Measurements from ENCODE around the gene MYBBP1A. TPM values are rescaled to one million over a fixed set of nuclear protein-coding genes. Genes with fewer than 3 reads are reported as not detected.

The MYBBP1A gene
- total and polyA plus RNA-seq, 2 donors (not counting 1 experiment from before 2014, with no cell fraction given) = 72.4 to 74.4 TPM

GRCh38 chr17:4604111-4604644 is 49.0 kb upstream of the MYBBP1A start:
- TF ChIP-seq EZH2 (IDR thresholded peaks at IDR 0.05; ENCODE audit: borderline replicate concordance, insufficient read depth, low read depth, low read length, poor library complexity, severe bottlenecking) (no peak), CTCF (IDR thresholded peaks at IDR 0.05) (no peak)
- Mint-ChIP-seq H3K27ac (no peak overlapping the region), H3K4me3 (no peak overlapping the region), H3K9me3 (ENCODE audit: insufficient read depth) (no peaks in the 10 kb centered on the region), H3K4me1 (no peaks in the 10 kb centered on the region), H3K27me3 (peaks cover 32% of the 10 kb centered on the region)
- Histone ChIP-seq H2AFZ (ENCODE audit: insufficient read depth, low read depth, low read length, poor library complexity, severe bottlenecking) (no peak overlapping the region), H3K27ac (ENCODE audit: low read length in 2 of 2) (no peak overlapping the region), H3K79me2 (ENCODE audit: control insufficient read depth, insufficient read depth, low read length) (no peaks in the 10 kb centered on the region), H3K36me3 (replicated peaks in 1 of 2; ENCODE audit: control extremely low read depth in 1 of 2, control insufficient read depth in 1 of 2, extremely low read depth in 1 of 2, insufficient read depth in 2 of 2, low read length in 1 of 2) (no peaks in the 10 kb centered on the region), H3K4me2 (replicated peaks; ENCODE audit: low read depth, low read length, poor library complexity, severe bottlenecking) (no peak overlapping the region), H3K27me3 (replicated peaks in 1 of 4; ENCODE audit: control extremely low read depth in 1 of 4, control insufficient read depth in 3 of 4, insufficient read depth in 4 of 4, low read length in 3 of 4) (peaks cover 0 to 8% (median 1%) of the 10 kb centered on the region in 4 experiments), H3K9ac (ENCODE audit: low read length) (no peak overlapping the region), H3K4me3 (ENCODE audit: control extremely low read depth in 1 of 5, extremely low read depth in 1 of 5, insufficient read depth in 1 of 5, low read depth in 2 of 5, low read length in 4 of 5) (no peak overlapping the region), H3K9me3 (ENCODE audit: control extremely low read depth in 1 of 3, control insufficient read depth in 2 of 3, insufficient read depth in 1 of 3, low read length in 2 of 3) (no peaks in the 10 kb centered on the region), H4K20me1 (ENCODE audit: control insufficient read depth, insufficient read depth, low read length, poor library complexity, severe bottlenecking) (no peaks in the 10 kb centered on the region), H3K4me1 (ENCODE audit: control insufficient read depth in 2 of 2, insufficient read depth in 2 of 2, low read length in 2 of 2) (no peaks in the 10 kb centered on the region)
- ChIA-PET CTCF (no interaction called here), POLR2A (no interaction called here)
- ATAC-seq (ENCODE audit: low read depth) = no peak
- intact Hi-C loops (cut with micrococcal nuclease) = no loop called here
- no peak for DNase-seq
- WGBS (ENCODE audit: insufficient coverage) = 95% methylated on average over 17 of the region's 18 CpGs

- no peak overlapping the region for H3K4me3 ChIP-seq (ENCODE audit: control extremely low read depth in 1 of 5, extremely low read depth in 1 of 5, insufficient read depth in 1 of 5, low read depth in 2 of 5, low read length in 4 of 5)
- intact Hi-C loops (cut with micrococcal nuclease) = no loop called here
- WGBS (ENCODE audit: insufficient coverage) = 100% methylated on average over 1 of the region's 5 CpGs
- no peak overlapping the region for H3K27ac Mint-ChIP-seq
- H3K9ac ChIP-seq (ENCODE audit: low read length) = no peak overlapping the region
- ChIA-PET POLR2A (no interaction called here), CTCF (no interaction called here)
- no peak overlapping the region for H3K27ac ChIP-seq (ENCODE audit: low read length in 2 of 2)
- no peaks in the 10 kb centered on the region for H3K79me2 ChIP-seq (ENCODE audit: control insufficient read depth, insufficient read depth, low read length)
- H2AFZ ChIP-seq (ENCODE audit: insufficient read depth, low read depth, low read length, poor library complexity, severe bottlenecking) = no peak overlapping the region
- no peaks in the 10 kb centered on the region for H3K36me3 ChIP-seq (replicated peaks in 1 of 2; ENCODE audit: control extremely low read depth in 1 of 2, control insufficient read depth in 1 of 2, extremely low read depth in 1 of 2, insufficient read depth in 2 of 2, low read length in 1 of 2)
- H3K27me3 ChIP-seq (replicated peaks in 1 of 4; ENCODE audit: control extremely low read depth in 1 of 4, control insufficient read depth in 3 of 4, insufficient read depth in 4 of 4, low read length in 3 of 4) = peaks cover 0 to 4% (median 0%) of the 10 kb centered on the region in 4 experiments
- H3K9me3 Mint-ChIP-seq (ENCODE audit: insufficient read depth) = no peaks in the 10 kb centered on the region
- ATAC-seq (ENCODE audit: low read depth) (no peak), DNase-seq (no peak)
- H4K20me1 ChIP-seq (ENCODE audit: control insufficient read depth, insufficient read depth, low read length, poor library complexity, severe bottlenecking) = no peaks in the 10 kb centered on the region
- no peak overlapping the region for H3K4me3 Mint-ChIP-seq
- H3K27me3 Mint-ChIP-seq = peaks cover 23% of the 10 kb centered on the region
- no peaks in the 10 kb centered on the region for H3K9me3 ChIP-seq (ENCODE audit: control extremely low read depth in 1 of 3, control insufficient read depth in 2 of 3, insufficient read depth in 1 of 3, low read length in 2 of 3)
- H3K4me1 ChIP-seq (ENCODE audit: control insufficient read depth in 2 of 2, insufficient read depth in 2 of 2, low read length in 2 of 2) = no peaks in the 10 kb centered on the region
- H3K4me1 Mint-ChIP-seq = no peaks in the 10 kb centered on the region
- no peak for TF ChIP-seq CTCF (IDR thresholded peaks at IDR 0.05)
- TF ChIP-seq EZH2 (IDR thresholded peaks at IDR 0.05; ENCODE audit: borderline replicate concordance, insufficient read depth, low read depth, low read length, poor library complexity, severe bottlenecking) = no peak
- no peak overlapping the region for H3K4me2 ChIP-seq (replicated peaks; ENCODE audit: low read depth, low read length, poor library complexity, severe bottlenecking)
These were observed 46.9 kb upstream of the MYBBP1A start for GRCh38 chr17:4602041-4602440.

Data from B cell (primary cell).